CD4-positive, alpha-beta T cell (primary cell): ENCODE results near the gene ATP8B3. TPM values are rescaled to one million over a fixed set of nuclear protein-coding genes. Genes with fewer than 3 reads are reported as not detected.
A peak's percentile ranks its signal among the peaks of the same experiment; 100 is the strongest.

ENCODE experiments used
- ATAC-seq: fragments of 200-7000 bp; cut with Tn5 transposase; one replicate; pipeline ENCODE4 v1.10.0; 2022; ENCODE audit warnings: mild to moderate bottlenecking; ENCODE audit not compliant: poor library complexity
- CTCF ChIA-PET: fragments of 350-600 bp; sonication (Branson Sonifier 250); formaldehyde crosslinking; loops from one replicate; lab custom pipeline; 2021; ENCODE audit warnings: antibody characterized with exemption, inconsistent platforms; lab: Charles Lee
- POLR2A ChIA-PET: fragments of 350-600 bp; sonication (Branson Sonifier 250); formaldehyde crosslinking; loops from one replicate; lab custom pipeline; 2021; ENCODE audit warnings: antibody characterized with exemption, inconsistent platforms; lab: Charles Lee
- DNase-seq, 14 experiments: peaks; one replicate each; pipeline ENCODE4 v3.0.0-alpha.2; 2013 to 2020; ENCODE audit warnings: mixed read lengths in 2 of 14
- H3K27ac ChIP-seq, 2 donors: one replicate each; pipeline versions ENCODE4 v1.5.1 to v1.7.0; 2013; ENCODE audit warnings: low read length in 2 of 2, low read depth in 1 of 2, mild to moderate bottlenecking in 1 of 2
- H3K27me3 ChIP-seq, 2 experiments: 1 replicate in 1 of 2; 2 replicates in 1 of 2; pipeline versions ENCODE4 v1.6.1 to v1.7.0; 2013; ENCODE audit warnings: low read length in 2 of 2, control low read depth in 1 of 2, mild to moderate bottlenecking in 1 of 2, moderate library complexity in 1 of 2; ENCODE audit not compliant: insufficient read depth in 2 of 2, control insufficient read depth in 1 of 2
- H3K36me3 ChIP-seq: one replicate; pipeline ENCODE4 v1.6.1; 2013; ENCODE audit warnings: low read length, control low read depth; ENCODE audit not compliant: insufficient read depth
- H3K4me1 ChIP-seq: one replicate; pipeline ENCODE4 v1.6.1; 2013; ENCODE audit warnings: low read length, control low read depth; ENCODE audit not compliant: insufficient read depth
- H3K4me3 ChIP-seq: one replicate; pipeline ENCODE4 v1.5.1; 2013; ENCODE audit warnings: mild to moderate bottlenecking, low read length, moderate library complexity
- H3K9me3 ChIP-seq, 2 experiments: 1 replicate in 1 of 2; 2 replicates in 1 of 2; pipeline versions ENCODE4 v1.6.1 to v1.7.0; 2013; ENCODE audit warnings: low read length in 2 of 2, mild to moderate bottlenecking in 2 of 2, control low read depth in 1 of 2, moderate library complexity in 1 of 2; ENCODE audit not compliant: control insufficient read depth in 1 of 2, insufficient read depth in 1 of 2
- H3K27ac Mint-ChIP-seq: one replicate; pipeline ENCODE4 v1.8.0; 2020; ENCODE audit warnings: mixed read lengths
- H3K27me3 Mint-ChIP-seq: one replicate; pipeline ENCODE4 v1.8.0; 2021; ENCODE audit warnings: mixed read lengths
- H3K36me3 Mint-ChIP-seq: one replicate; pipeline ENCODE4 v1.8.0; 2021; ENCODE audit warnings: low read depth, mixed read lengths
- H3K4me1 Mint-ChIP-seq: one replicate; pipeline ENCODE4 v1.8.0; 2021; ENCODE audit warnings: low read depth, mixed read lengths
- H3K4me3 Mint-ChIP-seq: one replicate; pipeline ENCODE4 v1.8.0; 2020; ENCODE audit warnings: mild to moderate bottlenecking, mixed read lengths
- H3K9me3 Mint-ChIP-seq: one replicate; pipeline ENCODE4 v1.8.0; 2020; ENCODE audit warnings: mixed read lengths
- intact Hi-C, 2 experiments: fragments of 100-400 bp; cut with DNase I in 1 of 2; cut with micrococcal nuclease in 1 of 2; formaldehyde crosslinking; loops; one replicate each; pipeline versions ENCODE4 v1.15.1 to v1.9.0; 2023 to 2025; cut with DNase I, micrococcal nuclease
- total RNA-seq, 174 experiments: library from RNA in 2 of 174; stranded (reverse) in 2 of 174; gene quantifications; one replicate each; pipeline ENCODE4 v1.2.3 and lab custom pipeline; 2021 to 2026
- TF ChIP-seq, protein P1 (sequence below): fragments of 200-600 bp; IDR thresholded peaks from one replicate; pipeline ENCODE4 v1.8.0; 2022; ENCODE audit warnings: antibody characterized with exemption, mild to moderate bottlenecking

ATP8B3 gene
- total RNA-seq, 2 experiments from 2014 or later, result 2.5 to 3.2 TPM

DNA sequence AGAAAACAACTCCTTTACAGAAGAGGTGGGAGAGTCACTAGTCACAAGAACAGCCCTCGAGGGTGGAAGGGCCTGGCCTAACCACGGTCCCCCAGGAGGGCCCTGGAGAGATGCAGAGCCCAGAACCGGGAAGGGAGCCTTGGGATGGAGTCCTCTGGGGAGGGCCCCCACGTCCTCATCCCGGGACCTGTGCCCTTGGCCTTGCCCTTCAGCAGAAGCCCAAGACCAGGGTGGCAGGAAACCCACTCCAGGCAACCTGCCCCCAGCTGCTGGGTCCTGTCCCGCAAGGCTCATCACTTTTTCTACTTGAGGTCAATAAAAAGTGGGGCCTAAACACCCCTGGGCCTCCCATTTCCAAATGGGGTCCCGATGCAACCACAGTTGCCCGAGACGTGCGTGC is 2.3 kb upstream of the ATP8B3 start:
- Mint-ChIP-seq H3K27ac (no peak overlapping the region), H3K9me3 (no peaks in the 10 kb centered on the region), H3K36me3 (peaks cover 35% of the 10 kb centered on the region), H3K4me1 (peaks cover 11% of the 10 kb centered on the region), H3K27me3 (no peaks in the 10 kb centered on the region), H3K4me3 (no peak overlapping the region)
- ChIA-PET POLR2A (no interaction called here), CTCF (interaction anchor here (1.2 kb wide), 1 partner anchor 12 kb away, joined by 6 read pairs; no protein-coding TSS in a partner anchor)
- ATAC-seq, result no peak
- DNase-seq, result no peak
- Histone ChIP-seq H3K36me3 (peaks cover 40% of the 10 kb centered on the region), H3K9me3 (no peaks in the 10 kb centered on the region), H3K4me3 (no peak overlapping the region), H3K27me3 (no peaks in the 10 kb centered on the region), H3K27ac (no peak overlapping the region), H3K4me1 (peaks cover 22% of the 10 kb centered on the region)
- intact Hi-C loops, result loop anchor here in 1 of 2 experiments (5.0 kb wide), 2 partner anchors 207 to 267 kb away; partner anchors contain the start of gene UQCR11
- TF ChIP-seq, protein P1, sequence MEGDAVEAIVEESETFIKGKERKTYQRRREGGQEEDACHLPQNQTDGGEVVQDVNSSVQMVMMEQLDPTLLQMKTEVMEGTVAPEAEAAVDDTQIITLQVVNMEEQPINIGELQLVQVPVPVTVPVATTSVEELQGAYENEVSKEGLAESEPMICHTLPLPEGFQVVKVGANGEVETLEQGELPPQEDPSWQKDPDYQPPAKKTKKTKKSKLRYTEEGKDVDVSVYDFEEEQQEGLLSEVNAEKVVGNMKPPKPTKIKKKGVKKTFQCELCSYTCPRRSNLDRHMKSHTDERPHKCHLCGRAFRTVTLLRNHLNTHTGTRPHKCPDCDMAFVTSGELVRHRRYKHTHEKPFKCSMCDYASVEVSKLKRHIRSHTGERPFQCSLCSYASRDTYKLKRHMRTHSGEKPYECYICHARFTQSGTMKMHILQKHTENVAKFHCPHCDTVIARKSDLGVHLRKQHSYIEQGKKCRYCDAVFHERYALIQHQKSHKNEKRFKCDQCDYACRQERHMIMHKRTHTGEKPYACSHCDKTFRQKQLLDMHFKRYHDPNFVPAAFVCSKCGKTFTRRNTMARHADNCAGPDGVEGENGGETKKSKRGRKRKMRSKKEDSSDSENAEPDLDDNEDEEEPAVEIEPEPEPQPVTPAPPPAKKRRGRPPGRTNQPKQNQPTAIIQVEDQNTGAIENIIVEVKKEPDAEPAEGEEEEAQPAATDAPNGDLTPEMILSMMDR, result no peak

DNA sequence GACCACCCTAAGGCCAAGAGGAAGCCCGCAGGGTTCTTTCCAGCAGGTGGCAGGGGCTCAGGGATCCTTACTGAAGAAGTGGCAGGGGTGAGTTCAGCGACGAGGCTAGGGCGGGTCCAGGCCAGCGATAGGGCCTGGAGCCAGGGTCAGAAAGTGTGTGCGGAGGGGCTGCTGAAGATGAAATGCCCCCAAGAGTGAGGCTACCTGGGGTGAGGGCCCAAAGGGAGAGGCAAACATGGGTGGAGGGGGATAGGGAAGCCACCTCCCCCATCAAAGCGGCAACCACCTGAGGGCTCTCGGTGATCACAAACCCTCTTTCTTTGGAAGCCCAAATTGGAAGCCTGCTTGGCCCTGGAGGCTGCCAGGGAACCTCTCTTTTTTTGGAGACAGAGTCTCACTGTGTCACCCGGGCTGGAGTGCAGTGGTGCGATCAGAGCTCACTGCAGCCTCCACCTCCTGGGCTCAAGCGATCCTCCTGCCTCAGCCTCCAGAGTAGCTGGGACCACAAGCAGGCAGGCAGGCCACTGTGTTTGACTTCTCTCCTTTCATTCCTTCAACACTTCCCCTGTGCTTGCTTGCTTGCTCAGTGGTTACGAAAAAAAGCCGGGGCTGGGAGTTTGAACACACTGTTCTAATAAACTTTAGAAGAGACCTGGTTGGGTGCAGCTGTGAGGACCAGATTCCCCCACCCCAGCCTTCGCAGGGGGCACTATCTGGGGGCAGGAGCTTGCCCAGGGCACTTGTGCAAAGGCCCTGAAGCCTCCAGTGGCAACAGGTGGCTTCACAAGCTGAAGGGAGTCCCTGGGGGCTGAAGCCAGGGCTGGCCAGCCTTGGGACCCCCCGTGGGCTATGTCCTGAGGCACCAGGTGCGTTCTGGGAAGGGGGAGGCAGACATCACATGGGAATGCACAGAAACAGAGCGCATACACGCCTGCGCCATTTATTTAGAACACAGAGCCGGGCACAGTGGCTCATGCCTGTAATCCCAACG is 1.4 kb upstream of the ATP8B3 start:
- TF ChIP-seq, protein P1, result peak; percentile 10
- Mint-ChIP-seq H3K27me3 (no peaks in the 10 kb centered on the region), H3K27ac (peak overlapping the region; percentile 87), H3K9me3 (no peaks in the 10 kb centered on the region), H3K4me1 (peaks cover 11% of the 10 kb centered on the region), H3K36me3 (peaks cover 35% of the 10 kb centered on the region), H3K4me3 (peak overlapping the region; percentile 96)
- H3K4me3 ChIP-seq, result peak overlapping the region; percentile 81
- ChIA-PET CTCF (interaction anchor here (1.2 kb wide), 1 partner anchor 13 kb away, joined by 6 read pairs; no protein-coding TSS in a partner anchor), POLR2A (no interaction called here)
- ATAC-seq (no peak), DNase-seq (no peak)
- H3K4me1 ChIP-seq, result peaks cover 22% of the 10 kb centered on the region
- H3K27me3 ChIP-seq, result no peaks in the 10 kb centered on the region
- intact Hi-C loops, result loop anchor here (2.0 to 5.0 kb wide), 3 partner anchors 206 to 266 kb away; partner anchors contain the start of genes MBD3 (in 1 of the 2) and UQCR11 (in 1 of the 2)
- peaks cover 31% of the 10 kb centered on the region for H3K36me3 ChIP-seq
- no peaks in the 10 kb centered on the region for H3K9me3 ChIP-seq
- peak overlapping the region in 1 of 2 donors; percentile 34 for H3K27ac ChIP-seq

DNA sequence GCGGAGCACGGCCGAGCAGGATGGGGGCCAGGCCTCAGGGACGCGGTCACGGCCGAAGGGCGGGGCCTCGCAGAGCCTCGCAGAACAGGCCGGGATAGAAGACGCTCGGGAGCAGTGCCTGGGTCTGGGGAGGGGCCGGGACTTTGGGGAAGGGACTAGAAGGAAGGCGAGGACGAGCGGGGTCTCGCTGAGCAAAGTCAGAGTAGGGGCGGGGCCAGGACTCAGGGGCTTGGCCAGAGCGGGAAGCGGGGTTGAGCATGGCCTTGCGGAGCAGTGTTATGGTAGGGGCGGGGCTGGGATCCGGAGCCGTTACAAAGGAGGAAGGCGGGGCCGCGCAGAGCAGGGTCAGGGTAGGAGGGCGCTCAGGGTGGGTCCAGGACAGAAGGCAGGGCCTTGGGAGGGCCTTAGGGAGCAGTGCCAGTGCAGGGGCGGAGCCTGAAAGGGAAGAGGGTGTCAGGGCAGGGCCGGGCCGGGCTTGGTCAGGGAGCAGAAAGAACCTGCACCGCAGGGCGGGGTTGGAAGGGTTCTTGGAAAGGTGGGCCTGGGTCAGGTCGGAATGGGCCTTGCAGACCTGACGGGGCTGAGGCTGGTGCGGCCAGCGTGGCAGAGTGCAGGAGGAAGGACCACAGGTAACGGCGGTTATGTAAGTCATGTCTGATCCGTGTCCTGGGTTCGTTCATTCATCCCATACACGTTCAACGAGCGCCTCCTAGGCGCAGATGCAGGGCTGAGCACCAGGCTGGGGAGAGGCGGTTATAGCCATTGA is 533 bp upstream of the ATP8B3 start:
- POLR2A ChIA-PET, result no interaction called here
- CTCF ChIA-PET, result interaction anchor here (0.9 kb wide), 1 partner anchor 14 kb away, joined by 4 read pairs; no protein-coding TSS in a partner anchor
- Histone ChIP-seq H3K4me3 (peak overlapping the region; percentile 81), H3K9me3 (no peaks in the 10 kb centered on the region), H3K27ac (peak overlapping the region in 1 of 2 donors; percentile 34), H3K36me3 (peaks cover 22% of the 10 kb centered on the region), H3K27me3 (no peaks in the 10 kb centered on the region), H3K4me1 (peaks cover 22% of the 10 kb centered on the region)
- TF ChIP-seq, protein P1, result peak; percentile 58
- Mint-ChIP-seq H3K36me3 (peaks cover 28% of the 10 kb centered on the region), H3K4me1 (peaks cover 11% of the 10 kb centered on the region), H3K4me3 (peak overlapping the region; percentile 96), H3K9me3 (no peaks in the 10 kb centered on the region), H3K27ac (peak overlapping the region; percentile 87), H3K27me3 (no peaks in the 10 kb centered on the region)
- intact Hi-C loops, result loop anchor here (1.0 to 5.0 kb wide), 4 partner anchors 23 to 265 kb away; partner anchors contain the start of genes MBD3 (in 1 of the 2) and UQCR11 (in 1 of the 2)
- ATAC-seq (peak; percentile 70), DNase-seq (peak; percentile 70 to 93 (median 78))
